H9 (cell line): Measurements from ENCODE around the gene CNOT9. TPM values are rescaled to one million over a fixed set of nuclear protein-coding genes. Genes with fewer than 3 reads are reported as not detected.
A peak's percentile ranks its signal among the peaks of the same experiment; 100 is the strongest.

Source experiments
- DNase-seq: peaks from one replicate; pipeline ENCODE4 v3.0.0-alpha.2; 2017
- H2AFZ ChIP-seq: one replicate; pipeline ENCODE4 v1.6.1; 2013; ENCODE audit warnings: mild to moderate bottlenecking, low read length, control low read depth, moderate library complexity
- H2AK5ac ChIP-seq: 2 replicates; pipeline ENCODE4 v1.6.1; 2013; ENCODE audit warnings: low read length, control low read depth, mixed read lengths; ENCODE audit not compliant: insufficient read length
- H2BK120ac ChIP-seq: one replicate; pipeline ENCODE4 v1.6.1; 2013; ENCODE audit warnings: low read depth, mild to moderate bottlenecking, low read length, control low read depth, inconsistent platforms; ENCODE audit not compliant: poor library complexity, severe bottlenecking
- H2BK12ac ChIP-seq: 2 replicates; pipeline ENCODE4 v1.6.1; 2013; ENCODE audit warnings: low read length, control low read depth, mixed read lengths, low read depth; ENCODE audit not compliant: insufficient read length
- H2BK15ac ChIP-seq: 2 replicates; pipeline ENCODE4 v1.6.1; 2013; ENCODE audit warnings: low read depth, low read length, control low read depth
- H2BK20ac ChIP-seq: one replicate; pipeline ENCODE4 v1.6.1; 2013; ENCODE audit warnings: low read depth, mild to moderate bottlenecking, low read length, control low read depth, inconsistent platforms; ENCODE audit not compliant: poor library complexity, severe bottlenecking
- H2BK5ac ChIP-seq: 2 replicates; pipeline ENCODE4 v1.6.1; 2013; ENCODE audit warnings: low read length, control low read depth, mixed read lengths; ENCODE audit not compliant: insufficient read length
- H3K14ac ChIP-seq: 2 replicates; pipeline ENCODE4 v1.6.1; 2013; ENCODE audit warnings: low read length, control low read depth; ENCODE audit not compliant: insufficient read depth
- H3K18ac ChIP-seq: 2 replicates; pipeline ENCODE4 v1.6.1; 2013; ENCODE audit warnings: low read depth, mild to moderate bottlenecking, mixed read lengths, low read length, control low read depth; ENCODE audit not compliant: insufficient read length
- H3K23ac ChIP-seq: 2 replicates; pipeline ENCODE4 v1.6.1; 2013; ENCODE audit warnings: low read length, control low read depth, mixed read lengths, low read depth; ENCODE audit not compliant: insufficient read length
- H3K23me2 ChIP-seq: 2 replicates; pipeline ENCODE4 v1.6.1; 2013; ENCODE audit warnings: low read depth, mild to moderate bottlenecking, mixed read lengths, low read length, control low read depth; ENCODE audit not compliant: insufficient read length, poor library complexity, severe bottlenecking
- H3K27ac ChIP-seq: 2 replicates; pipeline ENCODE4 v1.5.1; 2013; ENCODE audit warnings: low read length, control low read depth, mixed read lengths, low read depth; ENCODE audit not compliant: insufficient read length
- H3K27me3 ChIP-seq: 2 replicates; pipeline ENCODE4 v1.6.1; 2013; ENCODE audit warnings: low read length, control low read depth, inconsistent platforms; ENCODE audit not compliant: insufficient read depth
- H3K4ac ChIP-seq: 2 replicates; pipeline ENCODE4 v1.6.1; 2013; ENCODE audit warnings: low read depth, mild to moderate bottlenecking, control low read depth, inconsistent platforms, low read length, moderate library complexity
- H3K4me1 ChIP-seq: 2 replicates; pipeline ENCODE4 v1.6.1; 2013; ENCODE audit warnings: low read length, control low read depth, inconsistent platforms; ENCODE audit not compliant: insufficient read depth
- H3K4me2 ChIP-seq: 2 replicates; pipeline ENCODE4 v1.6.1; 2013; ENCODE audit warnings: low read length, control low read depth, mixed read lengths; ENCODE audit not compliant: insufficient read length, insufficient read depth
- H3K56ac ChIP-seq: 2 replicates; pipeline ENCODE4 v1.6.1; 2013; ENCODE audit warnings: low read depth, mild to moderate bottlenecking, mixed read lengths, low read length, control low read depth; ENCODE audit not compliant: insufficient read length
- H3K79me1 ChIP-seq: 2 replicates; pipeline ENCODE4 v1.6.1; 2013; ENCODE audit warnings: low read depth, mild to moderate bottlenecking, moderate library complexity, low read length, control low read depth, inconsistent platforms; ENCODE audit not compliant: insufficient read depth, poor library complexity, severe bottlenecking
- H3K79me2 ChIP-seq: 2 replicates; pipeline ENCODE4 v1.6.1; 2013; ENCODE audit warnings: low read length, control low read depth, inconsistent platforms; ENCODE audit not compliant: insufficient read depth
- H3K9ac ChIP-seq: 2 replicates; pipeline ENCODE4 v1.6.1; 2013; ENCODE audit warnings: low read length, control low read depth, mixed read lengths; ENCODE audit not compliant: insufficient read length; ENCODE audit errors: extremely low read depth
- H3K9me3 ChIP-seq: one replicate; pipeline ENCODE4 v1.6.1; 2013; ENCODE audit warnings: low read depth, low read length, inconsistent platforms; ENCODE audit not compliant: control insufficient read depth
- H3T11ph ChIP-seq: one replicate; pipeline ENCODE4 v1.6.1; 2013; ENCODE audit warnings: mild to moderate bottlenecking, low read length, control low read depth, inconsistent platforms
- H4K20me1 ChIP-seq: one replicate; pipeline ENCODE4 v1.6.1; 2013; ENCODE audit not compliant: control insufficient read depth, insufficient read length, insufficient read depth
- H4K5ac ChIP-seq: 2 replicates; pipeline ENCODE4 v1.6.1; 2013; ENCODE audit warnings: low read depth, mild to moderate bottlenecking, mixed read lengths, low read length, control low read depth; ENCODE audit not compliant: insufficient read length
- H4K8ac ChIP-seq: replicated peaks from 2 replicates; pipeline ENCODE4 v1.6.1; 2013; ENCODE audit warnings: low read length, control low read depth, mixed read lengths, low read depth; ENCODE audit not compliant: insufficient read length
- H4K91ac ChIP-seq: 2 replicates; pipeline ENCODE4 v1.6.1; 2013; ENCODE audit warnings: low read depth, mild to moderate bottlenecking, moderate library complexity, mixed read lengths, low read length, control low read depth; ENCODE audit not compliant: insufficient read length
- H3K27ac Mint-ChIP-seq, 3 experiments: 2 replicates in 2 of 3; 3 replicates in 1 of 3; pipeline ENCODE4 v1.8.0; 2020 to 2021; ENCODE audit warnings: mixed read lengths in 3 of 3, mild to moderate bottlenecking in 1 of 3, moderate library complexity in 1 of 3
- H3K27me3 Mint-ChIP-seq: 2 replicates; pipeline ENCODE4 v1.8.0; 2021; ENCODE audit warnings: low read depth, mild to moderate bottlenecking, moderate library complexity, mixed read lengths
- H3K36me3 Mint-ChIP-seq, 3 experiments: 2 replicates in 2 of 3; 3 replicates in 1 of 3; pipeline ENCODE4 v1.8.0; 2020 to 2021; ENCODE audit warnings: low read depth in 3 of 3, mixed read lengths in 3 of 3; ENCODE audit not compliant: insufficient read depth in 1 of 3
- H3K4me1 Mint-ChIP-seq, 2 experiments: 2 replicates each; pipeline ENCODE4 v1.8.0; 2020; ENCODE audit warnings: mixed read lengths in 2 of 2
- H3K4me3 Mint-ChIP-seq, 2 experiments: 2 replicates in 1 of 2; 3 replicates in 1 of 2; pipeline ENCODE4 v1.8.0; 2020 to 2021; ENCODE audit warnings: mild to moderate bottlenecking in 2 of 2, mixed read lengths in 2 of 2, moderate library complexity in 1 of 2
- H3K9me3 Mint-ChIP-seq, 2 experiments: 2 replicates in 1 of 2; 3 replicates in 1 of 2; pipeline ENCODE4 v1.8.0; 2020; ENCODE audit warnings: mild to moderate bottlenecking in 2 of 2, mixed read lengths in 2 of 2, moderate library complexity in 1 of 2
- CTCF ChIP-seq: fragments of 200-600 bp; sonication (generic); conservative IDR thresholded peaks from 3 replicates; pipeline ENCODE4 v1.8.0; 2021; ENCODE audit warnings: antibody characterized with exemption, mild to moderate bottlenecking
- WGBS: extraction: QIAGEN DNeasy Blood & Tissue Kit; methylation state at CpG from one replicate; pipeline ENCODE4 v1.1.7; 2013; ENCODE audit warnings: missing lambda C conversion rate, low lambda C conversion rate, mixed read lengths; ENCODE audit not compliant: insufficient read length; ENCODE audit errors: extremely low coverage; 5-methylcytosine and 5-hydroxymethylcytosine counted together
- total RNA-seq: library from RNA; stranded (reverse); gene quantifications from 2 replicates; pipeline ENCODE4 v1.2.1, GENCODE V29; 2021

CNOT9 gene
- total RNA-seq, 1 experiment from 2014 or later = 91.2 TPM

DNA sequence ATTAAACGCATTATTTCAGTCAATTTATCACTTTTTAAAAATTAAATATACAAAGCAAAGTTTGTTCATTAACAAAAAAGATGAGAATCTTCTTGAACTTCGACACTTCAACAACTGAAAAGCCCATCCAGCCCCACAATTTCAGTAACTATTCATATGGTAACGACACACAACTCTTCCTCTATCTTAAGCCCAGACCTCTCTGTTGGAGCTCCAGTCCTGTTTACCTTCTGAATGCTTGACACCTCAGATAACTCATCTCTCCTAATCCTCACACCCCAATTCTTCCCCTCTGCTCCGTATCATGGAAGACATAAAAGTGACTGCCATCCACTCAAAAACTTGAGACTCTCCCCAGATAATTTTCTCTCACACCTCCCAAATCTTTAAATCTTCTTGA, 13.1 kb upstream of the CNOT9 start:
- Histone ChIP-seq H3K56ac (no peak overlapping the region), H3K4me1 (no peaks in the 10 kb centered on the region; the same call in 1 of the 2 replicates), H2BK12ac (no peak overlapping the region), H3K9ac (no peak overlapping the region), H4K20me1 (no peaks in the 10 kb centered on the region), H3K27me3 (no peaks in the 10 kb centered on the region), H3K23me2 (no peaks in the 10 kb centered on the region), H4K5ac (no peak overlapping the region), H2BK120ac (no peak overlapping the region), H2BK20ac (no peak overlapping the region), H3K79me2 (no peaks in the 10 kb centered on the region), H3K79me1 (peaks cover 5% of the 10 kb centered on the region), H3K4me2 (no peak overlapping the region), H2AFZ (no peak overlapping the region), H4K8ac (no peak overlapping the region), H3K27ac (no peak overlapping the region), H4K91ac (no peak overlapping the region), H3K18ac (no peak overlapping the region), H3T11ph (no peak overlapping the region), H3K9me3 (no peaks in the 10 kb centered on the region), H2AK5ac (no peak overlapping the region), H3K23ac (no peak overlapping the region), H3K4ac (no peak overlapping the region), H3K14ac (no peak overlapping the region), H2BK15ac (no peak overlapping the region), H2BK5ac (no peak overlapping the region)
- no peak for TF ChIP-seq CTCF
- peak; percentile 28 for DNase-seq
- peaks cover 0 to 4% of the 10 kb centered on the region in 2 experiments; a peak in 2 of 5 replicates for H3K9me3 Mint-ChIP-seq
- peak overlapping the region; percentile 25 to 60; a peak in 4 of 5 replicates for H3K4me3 Mint-ChIP-seq
- peak overlapping the region; percentile 0 to 94 (median 7); a peak in 6 of 7 replicates for H3K27ac Mint-ChIP-seq
- H3K36me3 Mint-ChIP-seq = peaks cover 42 to 67% (median 65%) of the 10 kb centered on the region in 3 experiments
- no CpG with 5 or more reads among the region's 4 CpGs for WGBS
- no peaks in the 10 kb centered on the region for H3K27me3 Mint-ChIP-seq
- peaks cover 11 to 18% of the 10 kb centered on the region in 2 experiments for H3K4me1 Mint-ChIP-seq
